Lung (tissue), 12 donors: ENCODE data around the gene PTP4A1. TPM values are rescaled to one million over a fixed set of nuclear protein-coding genes. Genes with fewer than 3 reads are reported as not detected.

Experiments
- ATAC-seq: fragments of 200-7000 bp; cut with Tn5 transposase; one replicate; pipeline ENCODE4 v1.9.1; 2020; ENCODE audit warnings: moderate number of reproducible peaks; ENCODE audit not compliant: insufficient read depth, low FRiP score
- DNase-seq, 3 donors: peaks; one replicate each; pipeline ENCODE4 v3.0.0-alpha.2; 2013 to 2017
- H3K27ac ChIP-seq, 2 donors: one replicate each; pipeline ENCODE4 v1.5.1; 2013; ENCODE audit warnings: mild to moderate bottlenecking in 2 of 2, moderate library complexity in 2 of 2, control low read depth in 1 of 2, inconsistent platforms in 1 of 2, low read depth in 1 of 2, low read length in 1 of 2
- H3K27me3 ChIP-seq, 3 donors: one replicate each; pipeline ENCODE4 v1.5.1; 2013; ENCODE audit warnings: low read length in 2 of 3; ENCODE audit not compliant: control insufficient read depth in 3 of 3, insufficient read depth in 3 of 3
- H3K36me3 ChIP-seq, 4 donors: one replicate each; pipeline ENCODE4 v1.5.1; 2013; ENCODE audit warnings: low read length in 4 of 4, mild to moderate bottlenecking in 1 of 4, moderate library complexity in 1 of 4; ENCODE audit not compliant: control insufficient read depth in 4 of 4, insufficient read depth in 4 of 4
- H3K4me1 ChIP-seq, 5 donors: one replicate each; pipeline ENCODE4 v1.5.1; 2013; ENCODE audit warnings: low read length in 5 of 5, mild to moderate bottlenecking in 2 of 5, moderate library complexity in 1 of 5; ENCODE audit not compliant: control insufficient read depth in 5 of 5, insufficient read depth in 5 of 5
- H3K4me3 ChIP-seq: one replicate; pipeline ENCODE4 v1.5.1; 2013; ENCODE audit warnings: mild to moderate bottlenecking, control low read depth, moderate library complexity
- H3K9ac ChIP-seq, 2 donors: one replicate each; pipeline ENCODE4 v1.5.1; 2013; ENCODE audit warnings: low read length in 2 of 2, control low read depth in 1 of 2; ENCODE audit not compliant: insufficient read depth in 1 of 2
- H3K9me3 ChIP-seq, 4 donors: one replicate each; pipeline ENCODE4 v1.5.1; 2013; ENCODE audit warnings: low read length in 3 of 4, mild to moderate bottlenecking in 1 of 4, moderate library complexity in 1 of 4; ENCODE audit not compliant: control insufficient read depth in 4 of 4, insufficient read depth in 3 of 4
- CTCF ChIP-seq: IDR thresholded peaks from 2 replicates; pipeline ENCODE4 v1.5.1; 2012; ENCODE audit warnings: mild to moderate bottlenecking; ENCODE audit errors: control extremely low read depth, extremely low read depth
- WGBS, 2 donors: extraction: QIAGEN DNeasy Blood & Tissue Kit; methylation state at CpG; one replicate each; pipeline ENCODE4 v1.1.7; 2013; 5-methylcytosine and 5-hydroxymethylcytosine counted together
- polyA plus RNA-seq, 2 donors: library from polyadenylated mRNA; stranded (reverse); fragments of 200-250 nt; gene quantifications; one replicate each; pipeline ENCODE4 v1.2.1, GENCODE V29; 2013
- total RNA-seq, 2 donors: library from RNA; depleted of rRNA in 1 of 2; stranded (reverse); fragments of >200 nt in 1 of 2; gene quantifications; one replicate each; pipeline ENCODE4 v1.2.1, GENCODE V29; 2014 to 2021
- donor health status: control.
- donor health status: control.
- donor health status: Bipolar disorder and iron deficiency.
- donor health status: healthy.
- donor health status: DM: yes; HTN: yes; CAD: no.

The PTP4A1 gene
- total and polyA plus RNA-seq, 4 donors, result 30.4 to 359 (median 50.2) TPM

GRCh38 chr6:63525186-63525878 is 46.9 kb upstream of the PTP4A1 start:
- Histone ChIP-seq H3K27ac (no peak overlapping the region), H3K9ac (no peak overlapping the region), H3K9me3 (no peaks in the 10 kb centered on the region), H3K4me1 (peaks cover 0 to 1% (median 0%) of the 10 kb centered on the region in 5 donors), H3K36me3 (no peaks in the 10 kb centered on the region), H3K4me3 (no peak overlapping the region), H3K27me3 (no peaks in the 10 kb centered on the region)
- ATAC-seq, result no peak
- WGBS, 2 donors, result 75 to 81% methylated on average over 7 of the region's 7 CpGs
- no peak for TF ChIP-seq CTCF
- DNase-seq, result no peak

- Histone ChIP-seq H3K36me3 (no peaks in the 10 kb centered on the region), H3K9me3 (no peaks in the 10 kb centered on the region), H3K27ac (no peak overlapping the region), H3K27me3 (no peaks in the 10 kb centered on the region), H3K9ac (no peak overlapping the region), H3K4me3 (no peak overlapping the region), H3K4me1 (peaks cover 0 to 1% (median 0%) of the 10 kb centered on the region in 5 donors)
- ATAC-seq (no peak), DNase-seq (no peak)
- no peak for TF ChIP-seq CTCF
Measured at GRCh38 chr6:63526931-63527330, 45.3 kb upstream of the PTP4A1 start.

GRCh38 chr6:63527658-63528514 is 44.4 kb upstream of the PTP4A1 start:
- TF ChIP-seq CTCF, result no peak
- peak; percentile 88 for ATAC-seq
- Histone ChIP-seq H3K9ac (no peak overlapping the region), H3K4me1 (peaks cover 0 to 1% (median 0%) of the 10 kb centered on the region in 5 donors), H3K36me3 (no peaks in the 10 kb centered on the region), H3K9me3 (no peaks in the 10 kb centered on the region), H3K4me3 (no peak overlapping the region), H3K27me3 (no peaks in the 10 kb centered on the region), H3K27ac (no peak overlapping the region)
- WGBS, 2 donors, result 85 to 90% methylated on average over 6 of the region's 6 CpGs
- DNase-seq, result no peak
